HL-60 (cell line): ENCODE results near the gene KANSL3.

ENCODE experiments used
- GABPA ChIP-seq: IDR thresholded peaks from 2 replicates; pipeline ENCODE4 v1.6.1; 2012; ENCODE audit warnings: low read depth
- POLR2AphosphoS5 ChIP-seq: IDR thresholded peaks from 2 replicates; pipeline ENCODE4 v1.6.1; 2012; ENCODE audit warnings: low read depth
- SPI1 ChIP-seq: IDR thresholded peaks from 2 replicates; pipeline ENCODE4 v1.6.1; 2012; ENCODE audit warnings: low read depth, mild to moderate bottlenecking, borderline replicate concordance
- TF ChIP-seq, protein P1 (sequence below): IDR thresholded peaks from one replicate; pipeline ENCODE4 v1.5.1; 2011; ENCODE audit warnings: low read length, control low read depth, inconsistent platforms; ENCODE audit not compliant: insufficient read depth
- TF ChIP-seq, protein P2 (sequence below): IDR thresholded peaks from 2 replicates; pipeline ENCODE4 v1.6.1; 2012; ENCODE audit warnings: low read depth; ENCODE audit not compliant: insufficient replicate concordance

DNA sequence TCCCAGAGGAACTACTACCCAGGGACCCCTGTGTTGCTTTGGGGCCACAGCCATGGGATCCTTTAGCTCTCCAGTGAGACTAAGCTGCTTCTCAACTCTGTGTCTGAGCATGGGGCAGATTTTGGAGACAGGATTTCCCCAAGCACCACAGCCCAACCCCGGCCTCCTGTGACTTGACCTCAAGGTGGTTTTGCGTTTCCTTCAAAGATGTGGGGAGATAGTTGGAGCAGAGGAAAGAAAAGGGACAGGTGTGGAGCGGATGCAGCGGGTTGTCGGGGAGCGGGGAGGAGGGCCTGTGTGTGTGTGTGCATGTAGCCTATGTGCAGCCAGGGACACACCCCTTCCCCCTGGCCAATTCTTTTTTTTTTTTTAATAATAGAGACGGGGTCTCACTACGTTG lies 91.3 kb downstream of the KANSL3 start:
- TF ChIP-seq, protein P1, sequence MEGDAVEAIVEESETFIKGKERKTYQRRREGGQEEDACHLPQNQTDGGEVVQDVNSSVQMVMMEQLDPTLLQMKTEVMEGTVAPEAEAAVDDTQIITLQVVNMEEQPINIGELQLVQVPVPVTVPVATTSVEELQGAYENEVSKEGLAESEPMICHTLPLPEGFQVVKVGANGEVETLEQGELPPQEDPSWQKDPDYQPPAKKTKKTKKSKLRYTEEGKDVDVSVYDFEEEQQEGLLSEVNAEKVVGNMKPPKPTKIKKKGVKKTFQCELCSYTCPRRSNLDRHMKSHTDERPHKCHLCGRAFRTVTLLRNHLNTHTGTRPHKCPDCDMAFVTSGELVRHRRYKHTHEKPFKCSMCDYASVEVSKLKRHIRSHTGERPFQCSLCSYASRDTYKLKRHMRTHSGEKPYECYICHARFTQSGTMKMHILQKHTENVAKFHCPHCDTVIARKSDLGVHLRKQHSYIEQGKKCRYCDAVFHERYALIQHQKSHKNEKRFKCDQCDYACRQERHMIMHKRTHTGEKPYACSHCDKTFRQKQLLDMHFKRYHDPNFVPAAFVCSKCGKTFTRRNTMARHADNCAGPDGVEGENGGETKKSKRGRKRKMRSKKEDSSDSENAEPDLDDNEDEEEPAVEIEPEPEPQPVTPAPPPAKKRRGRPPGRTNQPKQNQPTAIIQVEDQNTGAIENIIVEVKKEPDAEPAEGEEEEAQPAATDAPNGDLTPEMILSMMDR, result no peak
- TF ChIP-seq, protein P2, sequence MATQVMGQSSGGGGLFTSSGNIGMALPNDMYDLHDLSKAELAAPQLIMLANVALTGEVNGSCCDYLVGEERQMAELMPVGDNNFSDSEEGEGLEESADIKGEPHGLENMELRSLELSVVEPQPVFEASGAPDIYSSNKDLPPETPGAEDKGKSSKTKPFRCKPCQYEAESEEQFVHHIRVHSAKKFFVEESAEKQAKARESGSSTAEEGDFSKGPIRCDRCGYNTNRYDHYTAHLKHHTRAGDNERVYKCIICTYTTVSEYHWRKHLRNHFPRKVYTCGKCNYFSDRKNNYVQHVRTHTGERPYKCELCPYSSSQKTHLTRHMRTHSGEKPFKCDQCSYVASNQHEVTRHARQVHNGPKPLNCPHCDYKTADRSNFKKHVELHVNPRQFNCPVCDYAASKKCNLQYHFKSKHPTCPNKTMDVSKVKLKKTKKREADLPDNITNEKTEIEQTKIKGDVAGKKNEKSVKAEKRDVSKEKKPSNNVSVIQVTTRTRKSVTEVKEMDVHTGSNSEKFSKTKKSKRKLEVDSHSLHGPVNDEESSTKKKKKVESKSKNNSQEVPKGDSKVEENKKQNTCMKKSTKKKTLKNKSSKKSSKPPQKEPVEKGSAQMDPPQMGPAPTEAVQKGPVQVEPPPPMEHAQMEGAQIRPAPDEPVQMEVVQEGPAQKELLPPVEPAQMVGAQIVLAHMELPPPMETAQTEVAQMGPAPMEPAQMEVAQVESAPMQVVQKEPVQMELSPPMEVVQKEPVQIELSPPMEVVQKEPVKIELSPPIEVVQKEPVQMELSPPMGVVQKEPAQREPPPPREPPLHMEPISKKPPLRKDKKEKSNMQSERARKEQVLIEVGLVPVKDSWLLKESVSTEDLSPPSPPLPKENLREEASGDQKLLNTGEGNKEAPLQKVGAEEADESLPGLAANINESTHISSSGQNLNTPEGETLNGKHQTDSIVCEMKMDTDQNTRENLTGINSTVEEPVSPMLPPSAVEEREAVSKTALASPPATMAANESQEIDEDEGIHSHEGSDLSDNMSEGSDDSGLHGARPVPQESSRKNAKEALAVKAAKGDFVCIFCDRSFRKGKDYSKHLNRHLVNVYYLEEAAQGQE, result no peak
- TF ChIP-seq POLR2AphosphoS5 (no peak), GABPA (no peak), SPI1 (no peak)
